HG03571 (cell line): ENCODE results near the gene MAGI1.

Experiments
- ATAC-seq: cut with Tn5 transposase; IDR thresholded peaks from one replicate; pipeline ENCODE4 v1.9.1; 2021; ENCODE audit not compliant: unreplicated experiment

MAGI1 gene

GRCh38 chr3:65814845-65815578 lies 223.7 kb downstream of the MAGI1 start:
- ATAC-seq: no peak

- ATAC-seq: no peak
Measured at GRCh38 chr3:65811892-65812291, 226.8 kb downstream of the MAGI1 start.

GRCh38 chr3:65811086-65811761 lies 227.5 kb downstream of the MAGI1 start:
- no peak for ATAC-seq

GRCh38 chr3:65810302-65810701 lies 228.4 kb downstream of the MAGI1 start:
- ATAC-seq: no peak

- ATAC-seq: no peak
Measured at GRCh38 chr3:65809641-65810150, 229.0 kb downstream of the MAGI1 start.

GRCh38 chr3:65808824-65809223 lies 229.9 kb downstream of the MAGI1 start:
- no peak for ATAC-seq

- ATAC-seq: no peak
Measured at GRCh38 chr3:65808407-65808806, 230.3 kb downstream of the MAGI1 start.

- no peak for ATAC-seq
Measured at GRCh38 chr3:65807225-65807624, 231.5 kb downstream of the MAGI1 start.

GRCh38 chr3:65806600-65806999 lies 232.1 kb downstream of the MAGI1 start:
- ATAC-seq: no peak

GRCh38 chr3:65796676-65797075 lies 242.0 kb downstream of the MAGI1 start:
- ATAC-seq: no peak

GRCh38 chr3:65795166-65795565 lies 243.6 kb downstream of the MAGI1 start:
- no peak for ATAC-seq

- no peak for ATAC-seq
Measured at GRCh38 chr3:65793495-65794200, 245.1 kb downstream of the MAGI1 start.

GRCh38 chr3:65788461-65788860 lies 250.3 kb downstream of the MAGI1 start:
- ATAC-seq: no peak

- no peak for ATAC-seq
Measured at GRCh38 chr3:65787827-65788226, 250.9 kb downstream of the MAGI1 start.

GRCh38 chr3:65787340-65787739 lies 251.4 kb downstream of the MAGI1 start:
- ATAC-seq: no peak

GRCh38 chr3:65786890-65787289 lies 251.8 kb downstream of the MAGI1 start:
- no peak for ATAC-seq

- ATAC-seq: no peak
Measured at GRCh38 chr3:65785065-65785645, 253.6 kb downstream of the MAGI1 start.

GRCh38 chr3:65783117-65783516 lies 255.6 kb downstream of the MAGI1 start:
- ATAC-seq: no peak

- ATAC-seq: no peak
Measured at GRCh38 chr3:65781594-65781993, 257.1 kb downstream of the MAGI1 start.

- ATAC-seq: no peak
Measured at GRCh38 chr3:65779390-65779789, 259.3 kb downstream of the MAGI1 start.

GRCh38 chr3:65778968-65779367 lies 259.8 kb downstream of the MAGI1 start:
- no peak for ATAC-seq
